Endodermal cell (in vitro differentiated cells): ENCODE results near the gene RNASEH1. TPM values are rescaled to one million over a fixed set of nuclear protein-coding genes. Genes with fewer than 3 reads are reported as not detected.

ENCODE experiments used
- DNase-seq: peaks from one replicate; pipeline ENCODE4 v3.0.0-alpha.2; 2017
- H3K27ac ChIP-seq: 2 replicates; pipeline ENCODE4 v1.5.1; 2013; ENCODE audit warnings: mild to moderate bottlenecking, low read depth, low read length, moderate library complexity
- H3K27me3 ChIP-seq: 2 replicates; pipeline ENCODE4 v1.6.1; 2013; ENCODE audit warnings: mild to moderate bottlenecking, low read length, moderate library complexity; ENCODE audit not compliant: insufficient read depth, control insufficient read depth, poor library complexity, severe bottlenecking
- H3K36me3 ChIP-seq: 2 replicates; pipeline ENCODE4 v1.7.0; 2013; ENCODE audit warnings: mild to moderate bottlenecking, low read length, moderate library complexity; ENCODE audit not compliant: control insufficient read depth, insufficient read depth
- H3K4me1 ChIP-seq: one replicate; pipeline ENCODE4 v1.7.0; 2013; ENCODE audit warnings: low read length; ENCODE audit not compliant: control insufficient read depth, insufficient read depth
- H3K4me3 ChIP-seq: 2 replicates; pipeline ENCODE4 v1.5.1; 2013; ENCODE audit warnings: mild to moderate bottlenecking, low read length, moderate library complexity
- H3K9ac ChIP-seq: 2 replicates; pipeline ENCODE4 v1.6.1; 2013; ENCODE audit warnings: mild to moderate bottlenecking, low read length, moderate library complexity; ENCODE audit not compliant: poor library complexity, severe bottlenecking; ENCODE audit errors: extremely low read depth
- H3K9me3 ChIP-seq: 2 replicates; pipeline ENCODE4 v1.6.1; 2013; ENCODE audit warnings: mild to moderate bottlenecking, low read length, moderate library complexity; ENCODE audit not compliant: control insufficient read depth
- H3K27ac Mint-ChIP-seq: 2 replicates; pipeline ENCODE4 v1.8.0; 2020; ENCODE audit warnings: mixed read lengths
- H3K27me3 Mint-ChIP-seq: 2 replicates; pipeline ENCODE4 v1.8.0; 2021; ENCODE audit warnings: mild to moderate bottlenecking, mixed read lengths; ENCODE audit not compliant: insufficient read depth
- H3K36me3 Mint-ChIP-seq: 2 replicates; pipeline ENCODE4 v1.8.0; 2020; ENCODE audit warnings: low read depth, mixed read lengths
- H3K4me1 Mint-ChIP-seq: 2 replicates; pipeline ENCODE4 v1.8.0; 2020; ENCODE audit warnings: mixed read lengths
- H3K4me3 Mint-ChIP-seq: 2 replicates; pipeline ENCODE4 v1.8.0; 2020; ENCODE audit warnings: mild to moderate bottlenecking, moderate library complexity, mixed read lengths
- H3K9me3 Mint-ChIP-seq: 2 replicates; pipeline ENCODE4 v1.8.0; 2020; ENCODE audit warnings: mild to moderate bottlenecking, mixed read lengths
- CTCF ChIP-seq: fragments of 200-600 bp; sonication (generic); conservative IDR thresholded peaks from 2 replicates; pipeline ENCODE4 v1.5.0; 2021; ENCODE audit warnings: antibody characterized with exemption, mild to moderate bottlenecking
- WGBS, 2 experiments: methylation state at CpG; one replicate each; pipeline versions ENCODE4 v1.1.5 to v1.1.7; 2013; ENCODE audit warnings: missing lambda C conversion rate in 2 of 2, mixed read lengths in 1 of 2; ENCODE audit not compliant: insufficient coverage in 1 of 2, insufficient read length in 1 of 2; 5-methylcytosine and 5-hydroxymethylcytosine counted together
- total RNA-seq, 2 donors: library from RNA; stranded (reverse); fragmentation: NEBNext Ultra II Directional in 1 of 2; extraction: Animal tissue kit (Norgen Biotek cat#: 25700) in 1 of 2; gene quantifications; 2 replicates in 1 of 2; 3 replicates in 1 of 2; pipeline ENCODE4 v1.2.1, GENCODE V29; 2021

RNASEH1 gene
- total RNA-seq, 2 donors from 2014 or later: 28.2 to 35.2 TPM

GRCh38 chr2:3522961-3523421 is 35.1 kb downstream of the RNASEH1 start:
- no peak overlapping the region for H3K4me3 ChIP-seq
- H3K27me3 ChIP-seq: no peaks in the 10 kb centered on the region
- H3K9me3 ChIP-seq: no peaks in the 10 kb centered on the region
- Mint-ChIP-seq H3K4me1 (peaks cover 18% of the 10 kb centered on the region), H3K4me3 (no peak overlapping the region), H3K9me3 (no peaks in the 10 kb centered on the region), H3K27me3 (peaks cover 17% of the 10 kb centered on the region), H3K27ac (no peak overlapping the region), H3K36me3 (peaks cover under 1% of the 10 kb centered on the region)
- WGBS, 2 experiments: 92 to 93% methylated on average over 11 to 13 of the region's 13 CpGs
- H3K9ac ChIP-seq: no peak overlapping the region
- DNase-seq: peak; percentile 21
- no peaks in the 10 kb centered on the region for H3K36me3 ChIP-seq
- no peaks in the 10 kb centered on the region for H3K4me1 ChIP-seq
- no peak for TF ChIP-seq CTCF
- no peak overlapping the region for H3K27ac ChIP-seq

GRCh38 chr2:3520591-3520990 is 37.5 kb downstream of the RNASEH1 start:
- Mint-ChIP-seq H3K36me3 (peaks cover 19% of the 10 kb centered on the region), H3K9me3 (peaks cover 16% of the 10 kb centered on the region), H3K4me1 (peaks cover 20% of the 10 kb centered on the region), H3K27me3 (peaks cover 17% of the 10 kb centered on the region), H3K27ac (no peak overlapping the region), H3K4me3 (peak overlapping the region; percentile 81)
- Histone ChIP-seq H3K9ac (no peak overlapping the region), H3K4me1 (no peaks in the 10 kb centered on the region), H3K4me3 (peak overlapping the region; percentile 85), H3K27me3 (no peaks in the 10 kb centered on the region), H3K9me3 (peaks cover 17% of the 10 kb centered on the region), H3K36me3 (peaks cover 15% of the 10 kb centered on the region), H3K27ac (no peak overlapping the region)
- no peak for DNase-seq
- 94 to 98% methylated on average over 6 of the region's 6 CpGs for WGBS, 2 experiments
- TF ChIP-seq CTCF: no peak

- peaks cover 20% of the 10 kb centered on the region for H3K36me3 ChIP-seq
- TF ChIP-seq CTCF: no peak
- Mint-ChIP-seq H3K9me3 (peaks cover 27% of the 10 kb centered on the region), H3K4me1 (peaks cover 20% of the 10 kb centered on the region), H3K27ac (peak within 1 kb of the TSS; percentile 90), H3K4me3 (peak within 1 kb of the TSS; percentile 81), H3K36me3 (peaks cover 29% of the 10 kb centered on the region), H3K27me3 (peaks cover 14% of the 10 kb centered on the region)
- peak within 1 kb of the TSS; percentile 85 for H3K4me3 ChIP-seq
- H3K9ac ChIP-seq: peak within 1 kb of the TSS; percentile 85
- no peaks in the 10 kb centered on the region for H3K27me3 ChIP-seq
- no peaks in the 10 kb centered on the region for H3K4me1 ChIP-seq
- peak; percentile 94 for DNase-seq
- H3K27ac ChIP-seq: peak within 1 kb of the TSS; percentile 96
- H3K9me3 ChIP-seq: peaks cover 23% of the 10 kb centered on the region
- WGBS, 2 experiments: 9 to 24% methylated on average over 15 to 76 of the region's 76 CpGs
Observed at GRCh38 chr2:3519255-3520205, 38.6 kb downstream of the RNASEH1 start, which contains the start of gene ADI1. Gene ADI1 (minus strand): TSS chr2:3519531. CDS start chr2:3519487, 44 bp downstream.
